Psoas muscle (tissue), 8 donors: ENCODE results near the gene NLRP5. TPM values are rescaled to one million over a fixed set of nuclear protein-coding genes. Genes with fewer than 3 reads are reported as not detected.

Experiments
- ATAC-seq, 4 donors: fragments of 200-7000 bp; cut with Tn5 transposase; one replicate each; pipeline ENCODE4 v1.9.1; 2020; ENCODE audit warnings: moderate library complexity in 3 of 4, mild to moderate bottlenecking in 2 of 4
- DNase-seq, 2 donors: peaks; one replicate each; pipeline ENCODE4 v3.0.0-alpha.2; 2020
- H3K27ac ChIP-seq: fragments of 200-600 bp; one replicate; pipeline ENCODE4 v1.8.0; 2022
- H3K27me3 ChIP-seq, 3 donors: fragments of 200-600 bp in 1 of 3; one replicate each; pipeline versions ENCODE4 v1.6.1 to v1.8.0; 2013 to 2022; ENCODE audit warnings: low read length in 2 of 3, mild to moderate bottlenecking in 2 of 3, moderate library complexity in 1 of 3; ENCODE audit not compliant: insufficient read depth in 3 of 3
- H3K36me3 ChIP-seq, 2 donors: fragments of 200-600 bp in 1 of 2; one replicate each; pipeline versions ENCODE4 v1.6.1 to v1.8.0; 2013 to 2022; ENCODE audit warnings: low read depth in 1 of 2, mild to moderate bottlenecking in 1 of 2, moderate library complexity in 1 of 2; ENCODE audit not compliant: insufficient read depth in 1 of 2
- H3K4me1 ChIP-seq: fragments of 200-600 bp; one replicate; pipeline ENCODE4 v1.8.0; 2022
- H3K4me3 ChIP-seq: fragments of 200-600 bp; one replicate; pipeline ENCODE4 v1.8.0; 2022; ENCODE audit warnings: mild to moderate bottlenecking
- H3K9me3 ChIP-seq: fragments of 200-600 bp; one replicate; pipeline ENCODE4 v1.8.0; 2022
- WGBS, 3 donors: extraction: QIAGEN DNeasy Blood & Tissue Kit; methylation state at CpG; one replicate each; pipeline versions ENCODE4 v1.1.6 to v1.1.7; 2013; 5-methylcytosine and 5-hydroxymethylcytosine counted together
- intact Hi-C, 2 donors: fragments of 100-400 bp; cut with DNase I; formaldehyde crosslinking; loops; one replicate each; pipeline versions ENCODE4 v1.11.0 to v1.14.2; 2022
- polyA plus RNA-seq, 3 donors: library from polyadenylated mRNA; stranded (reverse); fragments of 200-250 nt; gene quantifications; one replicate each; pipeline ENCODE4 v1.2.3, GENCODE V29; 2013
- total RNA-seq, 4 donors: library from RNA; stranded (reverse); fragmentation: NEBNext Ultra II Directional in 2 of 4; extraction: Animal tissue kit (Norgen Biotek cat#: 25700) in 2 of 4; gene quantifications; one replicate each; pipeline versions ENCODE4 v1.2.1 to v1.2.4, GENCODE V29; 2021 to 2023
- TF ChIP-seq, protein P1 (sequence below): fragments of 200-600 bp; IDR thresholded peaks from one replicate; pipeline ENCODE4 v1.8.0; 2022; ENCODE audit warnings: antibody characterized with exemption
- donor health status: healthy with polysubstance abuse.
- donor health status: DM: no; HTN: no; CAD: no; lungs with moderate emphysema.
- donor health status: Bipolar disorder and iron deficiency.
- donor health status: healthy.
- donor health status: DM: yes; HTN: yes; CAD: no.
- donor health status: DM: no; HTN: no; CAD: no.
- donor health status: DM: no; HTN: no; CAD: no.
- donor health status: DM: yes; HTN: yes; CAD: no.

NLRP5 gene
- total and polyA plus RNA-seq, 7 donors = not detected

DNA sequence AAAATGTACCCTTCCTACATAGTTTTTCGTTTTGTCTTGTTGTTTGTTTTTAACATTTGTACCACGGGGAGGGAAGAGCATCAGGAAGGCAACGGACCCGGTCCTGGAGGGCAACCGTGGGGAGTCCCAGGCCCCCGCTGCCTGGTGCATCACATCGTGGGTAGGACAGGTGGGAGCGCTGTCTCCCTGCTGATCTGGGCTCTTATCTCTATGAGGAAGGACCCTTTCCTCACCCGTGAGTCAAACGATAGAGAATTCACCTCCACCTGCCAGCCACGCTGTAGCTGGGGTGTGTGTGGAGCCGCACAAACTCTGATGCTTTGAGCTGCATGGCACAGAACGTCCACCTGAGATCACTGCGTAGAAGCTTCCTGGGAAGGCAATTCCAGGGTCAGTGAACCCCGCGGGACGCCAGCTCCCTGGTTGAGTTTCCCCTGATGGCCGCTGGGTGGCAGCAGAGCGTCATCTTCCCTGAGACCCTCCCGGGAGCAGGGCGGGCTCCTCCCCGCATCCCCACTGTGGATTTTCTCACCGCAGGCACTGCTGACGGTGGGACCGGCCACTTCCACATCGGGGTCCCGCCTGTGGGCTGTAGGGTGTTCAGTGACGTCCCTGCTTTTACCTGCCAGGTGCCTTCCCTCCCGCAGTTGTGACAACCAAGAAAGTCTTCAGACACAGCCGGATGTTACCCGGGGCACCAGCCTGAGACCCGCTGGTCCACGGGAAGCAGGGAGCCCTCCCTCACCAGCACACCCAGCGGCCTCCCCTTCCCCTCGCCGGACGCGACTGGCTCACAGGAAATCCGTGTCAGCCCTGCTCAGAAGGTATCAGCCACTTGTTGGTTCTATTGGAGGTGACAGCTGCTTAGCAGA is 79.8 kb downstream of the NLRP5 start:
- intact Hi-C loops = no loop called here
- peaks cover 0 to 12% (median 1%) of the 10 kb centered on the region in 3 donors for H3K27me3 ChIP-seq
- WGBS, 3 donors = 4 to 5% (median 4%) methylated on average over 37 to 39 of the region's 39 CpGs
- TF ChIP-seq, protein P1, sequence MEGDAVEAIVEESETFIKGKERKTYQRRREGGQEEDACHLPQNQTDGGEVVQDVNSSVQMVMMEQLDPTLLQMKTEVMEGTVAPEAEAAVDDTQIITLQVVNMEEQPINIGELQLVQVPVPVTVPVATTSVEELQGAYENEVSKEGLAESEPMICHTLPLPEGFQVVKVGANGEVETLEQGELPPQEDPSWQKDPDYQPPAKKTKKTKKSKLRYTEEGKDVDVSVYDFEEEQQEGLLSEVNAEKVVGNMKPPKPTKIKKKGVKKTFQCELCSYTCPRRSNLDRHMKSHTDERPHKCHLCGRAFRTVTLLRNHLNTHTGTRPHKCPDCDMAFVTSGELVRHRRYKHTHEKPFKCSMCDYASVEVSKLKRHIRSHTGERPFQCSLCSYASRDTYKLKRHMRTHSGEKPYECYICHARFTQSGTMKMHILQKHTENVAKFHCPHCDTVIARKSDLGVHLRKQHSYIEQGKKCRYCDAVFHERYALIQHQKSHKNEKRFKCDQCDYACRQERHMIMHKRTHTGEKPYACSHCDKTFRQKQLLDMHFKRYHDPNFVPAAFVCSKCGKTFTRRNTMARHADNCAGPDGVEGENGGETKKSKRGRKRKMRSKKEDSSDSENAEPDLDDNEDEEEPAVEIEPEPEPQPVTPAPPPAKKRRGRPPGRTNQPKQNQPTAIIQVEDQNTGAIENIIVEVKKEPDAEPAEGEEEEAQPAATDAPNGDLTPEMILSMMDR = peak; percentile 80
- no peaks in the 10 kb centered on the region for H3K9me3 ChIP-seq
- peaks cover 6% of the 10 kb centered on the region for H3K4me1 ChIP-seq
- H3K36me3 ChIP-seq = no peaks in the 10 kb centered on the region
- DNase-seq (peak; percentile 71 to 79), ATAC-seq (peak; percentile 42 to 78 (median 60))
- peak overlapping the region; percentile 49 for H3K4me3 ChIP-seq
- H3K27ac ChIP-seq = no peak overlapping the region

- Histone ChIP-seq H3K9me3 (no peaks in the 10 kb centered on the region), H3K27me3 (peaks cover 0 to 18% (median 1%) of the 10 kb centered on the region in 3 donors), H3K4me1 (peaks cover 6% of the 10 kb centered on the region), H3K36me3 (no peaks in the 10 kb centered on the region), H3K4me3 (no peak overlapping the region), H3K27ac (no peak overlapping the region)
- ATAC-seq (no peak), DNase-seq (no peak)
- WGBS, 3 donors = 41 to 64% (median 42%) methylated on average over 3 of the region's 3 CpGs
- TF ChIP-seq, protein P1 = no peak
- intact Hi-C loops = no loop called here
Measured at GRCh38 chr19:56069642-56070041, 83.1 kb downstream of the NLRP5 start.

DNA sequence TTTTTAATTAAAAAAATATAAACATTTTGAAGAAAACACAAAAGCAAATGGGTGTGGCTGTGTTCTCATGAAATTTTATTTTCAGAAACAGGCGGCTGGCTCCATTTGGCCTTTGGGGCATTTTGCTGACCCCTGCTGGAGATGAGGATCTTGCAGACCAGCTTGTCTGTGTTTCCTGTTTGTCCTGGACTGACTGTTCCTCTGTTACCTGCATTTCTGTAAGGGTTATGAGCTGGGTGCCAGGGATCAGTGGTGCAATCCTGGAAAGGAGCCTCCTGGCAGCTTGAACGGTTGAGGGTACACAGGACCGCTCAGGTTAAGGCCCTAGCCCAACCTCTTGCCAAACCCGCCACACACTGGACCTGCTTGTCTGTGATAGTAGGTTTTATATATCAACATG is 84.6 kb downstream of the NLRP5 start:
- Histone ChIP-seq H3K27me3 (peaks cover 0 to 10% (median 0%) of the 10 kb centered on the region in 3 donors), H3K4me1 (peaks cover 4% of the 10 kb centered on the region), H3K27ac (no peak overlapping the region), H3K9me3 (no peaks in the 10 kb centered on the region), H3K4me3 (no peak overlapping the region), H3K36me3 (no peaks in the 10 kb centered on the region)
- intact Hi-C loops = no loop called here
- ATAC-seq (no peak), DNase-seq (no peak)
- 50 to 55% (median 55%) methylated on average over 4 of the region's 4 CpGs for WGBS, 3 donors
- TF ChIP-seq, protein P1 = no peak

DNA sequence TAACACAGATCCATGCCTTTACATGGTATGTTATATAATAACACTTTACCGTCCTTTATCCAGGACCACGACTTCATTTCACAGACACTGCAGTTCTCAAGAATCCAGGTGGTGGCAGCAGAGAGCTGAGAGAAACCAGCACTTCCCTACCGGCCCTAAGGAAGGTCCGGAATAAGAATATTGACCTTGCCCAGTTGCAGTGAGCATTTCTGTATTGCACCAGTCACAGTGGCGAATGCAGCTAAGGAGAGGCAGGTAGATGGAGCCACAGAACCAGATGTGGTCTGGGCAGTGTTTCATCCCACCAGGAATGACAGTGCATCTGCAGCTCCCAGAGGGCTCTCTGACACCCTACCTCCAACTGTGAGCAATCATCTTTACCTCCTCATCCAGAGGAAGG is 89.9 kb downstream of the NLRP5 start:
- 3 to 8% (median 5%) methylated on average over 5 of the region's 5 CpGs for WGBS, 3 donors

More for the DNA sequence above, 89.9 kb downstream of the NLRP5 start:
- peak; percentile 59 to 82 (median 74) for ATAC-seq
- no peaks in the 10 kb centered on the region for H3K36me3 ChIP-seq
- H3K4me1 ChIP-seq = peaks cover 7% of the 10 kb centered on the region
- no peak for DNase-seq
- TF ChIP-seq, protein P1 = peak; percentile 87
- H3K9me3 ChIP-seq = no peaks in the 10 kb centered on the region
- H3K27me3 ChIP-seq = peaks cover 0 to 6% (median 0%) of the 10 kb centered on the region in 3 donors
- no peak overlapping the region for H3K4me3 ChIP-seq
- no peak overlapping the region for H3K27ac ChIP-seq
- intact Hi-C loops = loop anchor here (2.0 to 5.0 kb wide), 4 partner anchors 94 to 276 kb away; no protein-coding TSS in a partner anchor
